ENCODE data around the gene EXD3. TPM values are rescaled to one million over a fixed set of nuclear protein-coding genes. Genes with fewer than 3 reads are reported as not detected.

Gene EXD3
- total RNA-seq, 1 donor from 2014 or later: 12.6 TPM

DNA sequence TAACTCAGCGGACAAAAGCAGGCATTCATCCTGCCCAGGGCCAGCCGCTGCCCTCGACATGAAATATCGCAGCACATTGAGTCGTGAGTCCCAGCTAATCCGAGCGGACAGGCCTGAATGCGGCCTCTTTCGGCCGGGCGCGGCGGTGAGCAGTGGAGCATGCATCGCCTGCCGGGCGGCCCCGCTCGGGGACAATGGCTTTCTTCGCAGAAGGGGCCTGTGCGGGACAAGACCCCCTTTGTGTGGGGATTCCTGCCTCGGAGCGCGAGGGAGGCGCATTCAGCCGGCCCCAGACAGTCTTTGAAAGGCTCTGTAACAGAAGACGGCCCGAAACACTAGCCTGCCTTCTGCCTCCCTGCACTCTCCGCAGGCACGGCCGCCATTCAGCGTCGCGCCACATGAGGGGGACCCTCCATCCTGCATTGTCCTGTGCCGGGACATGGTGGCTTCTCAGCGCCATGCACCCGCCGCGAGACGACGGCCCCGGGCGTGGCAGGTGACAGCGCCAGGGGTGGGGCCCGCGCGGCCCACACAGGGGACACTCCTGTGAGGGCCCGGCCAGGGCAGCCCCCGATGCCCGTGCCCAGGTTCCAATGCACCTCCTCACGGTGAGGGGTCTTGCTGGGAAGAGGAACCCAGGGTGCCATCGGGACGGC, 52.0 kb downstream of the EXD3 start:
- DNase-seq (ENCODE audit: low spot score in 2 of 2) (peak; percentile 64 to 78), FAIRE-seq (no peak)

DNA sequence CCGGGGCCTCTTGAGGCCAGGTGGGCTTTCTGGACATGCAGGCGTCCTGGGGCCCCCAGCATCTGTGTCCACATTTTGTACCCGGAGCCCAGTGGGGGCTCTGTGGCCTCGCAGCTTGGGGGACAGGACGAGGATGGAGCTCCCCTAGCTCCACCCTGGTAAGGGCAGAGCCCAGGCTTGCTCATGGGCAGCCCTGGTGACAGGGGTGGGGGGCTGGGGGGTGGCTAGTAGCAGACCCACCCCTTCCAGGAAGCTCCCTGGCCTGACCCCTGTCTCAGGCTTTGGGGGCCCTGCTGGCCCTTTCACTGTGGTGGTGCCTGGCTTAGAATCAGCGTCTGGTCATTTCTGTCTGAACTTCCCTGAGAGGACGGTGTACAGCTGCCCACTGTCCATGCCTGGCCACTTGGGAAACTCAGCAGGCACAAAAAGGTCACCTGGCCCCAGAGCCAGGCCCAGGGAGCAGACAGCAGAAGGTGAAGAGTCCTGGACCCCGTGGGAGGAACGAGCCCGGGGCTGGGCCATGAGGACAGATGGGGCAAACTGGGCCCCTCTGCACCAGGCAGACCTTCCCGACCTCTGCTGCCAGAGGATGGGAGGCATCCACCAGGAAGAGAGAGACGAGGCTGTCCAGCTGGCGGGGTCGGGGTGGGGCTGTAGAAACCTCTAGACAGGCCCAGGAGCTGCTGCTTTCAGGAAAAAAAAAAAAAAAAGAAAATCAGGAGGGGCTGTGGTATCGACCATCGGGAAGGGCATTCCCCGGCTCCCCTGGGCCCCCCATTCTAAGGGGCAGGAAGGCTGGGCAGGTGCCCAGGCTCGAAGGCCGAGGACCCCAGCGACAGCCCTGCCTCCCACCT, 52.8 kb downstream of the EXD3 start:
- FAIRE-seq (no peak), DNase-seq (ENCODE audit: low spot score in 2 of 2) (no peak)

DNA sequence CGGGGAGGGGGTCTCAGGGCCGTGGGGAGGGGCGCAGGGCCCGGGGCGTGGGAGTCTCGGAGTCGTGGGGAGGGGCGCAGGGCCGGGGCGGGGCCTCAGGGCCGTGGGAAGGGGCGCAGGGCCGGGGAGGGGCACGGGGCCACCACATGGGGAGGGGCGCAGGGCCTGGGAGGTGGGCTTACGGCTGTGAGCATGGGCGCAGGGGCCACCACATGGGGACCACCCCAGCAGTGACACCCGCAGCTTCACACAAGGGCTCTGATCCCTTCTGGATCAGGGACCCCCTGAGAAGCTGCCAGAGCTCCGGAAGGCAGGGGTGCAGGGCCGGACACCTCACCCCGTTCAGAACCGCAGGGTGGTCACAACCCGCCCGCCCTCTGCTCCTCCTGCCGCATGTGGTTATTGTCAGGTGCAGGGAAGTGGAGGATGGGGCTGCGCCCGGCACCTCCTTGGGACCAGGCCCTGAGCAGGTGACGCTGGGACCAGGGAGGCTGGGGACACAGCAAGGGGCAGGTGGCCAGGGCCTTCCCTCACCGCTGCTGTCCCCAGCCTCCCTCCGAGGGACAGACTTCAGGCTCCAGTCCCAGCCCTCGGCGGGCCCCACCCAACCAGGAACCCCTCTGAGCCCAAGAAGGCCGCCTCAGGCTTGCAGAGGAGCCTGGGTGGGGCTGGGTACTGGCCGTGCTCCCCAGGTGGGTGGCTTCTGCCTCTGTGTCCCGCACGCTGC, 53.7 kb downstream of the EXD3 start:
- no peak for FAIRE-seq
- peak in 1 of 2 donors; percentile 29 for DNase-seq (ENCODE audit: low spot score in 2 of 2)

DNA sequence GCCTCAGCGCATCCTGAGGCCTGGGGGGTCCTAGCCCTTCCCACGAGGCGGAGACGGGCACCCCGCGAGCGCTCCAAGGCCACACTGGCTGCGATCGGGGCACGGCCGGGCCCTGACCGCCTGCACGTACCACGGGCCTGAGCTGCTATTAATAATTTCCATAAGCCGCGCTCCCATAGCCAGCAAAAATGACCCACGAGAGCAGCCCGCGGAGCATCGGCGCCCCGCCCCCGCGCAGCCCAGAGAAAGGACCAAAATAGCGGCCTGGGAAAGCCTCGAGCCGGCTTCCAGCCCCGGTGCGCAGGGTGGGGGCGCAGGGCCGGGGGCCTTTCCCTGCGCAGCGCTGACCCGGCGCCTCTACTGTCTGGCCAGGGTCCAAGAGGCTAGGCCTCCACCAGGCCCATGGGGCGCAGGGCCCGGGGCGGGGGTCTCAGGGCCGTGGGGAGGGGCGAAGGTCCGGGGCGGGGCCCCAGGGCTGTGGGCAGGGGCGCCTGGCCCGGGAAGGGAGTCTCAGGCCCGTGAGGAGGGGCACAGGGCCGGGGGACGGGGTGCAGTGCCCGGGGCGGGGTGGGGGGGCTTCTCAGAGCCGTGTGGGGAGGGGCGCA, 54.4 kb downstream of the EXD3 start:
- DNase-seq (ENCODE audit: low spot score in 2 of 2): peak; percentile 44 to 58
- no peak for FAIRE-seq

DNA sequence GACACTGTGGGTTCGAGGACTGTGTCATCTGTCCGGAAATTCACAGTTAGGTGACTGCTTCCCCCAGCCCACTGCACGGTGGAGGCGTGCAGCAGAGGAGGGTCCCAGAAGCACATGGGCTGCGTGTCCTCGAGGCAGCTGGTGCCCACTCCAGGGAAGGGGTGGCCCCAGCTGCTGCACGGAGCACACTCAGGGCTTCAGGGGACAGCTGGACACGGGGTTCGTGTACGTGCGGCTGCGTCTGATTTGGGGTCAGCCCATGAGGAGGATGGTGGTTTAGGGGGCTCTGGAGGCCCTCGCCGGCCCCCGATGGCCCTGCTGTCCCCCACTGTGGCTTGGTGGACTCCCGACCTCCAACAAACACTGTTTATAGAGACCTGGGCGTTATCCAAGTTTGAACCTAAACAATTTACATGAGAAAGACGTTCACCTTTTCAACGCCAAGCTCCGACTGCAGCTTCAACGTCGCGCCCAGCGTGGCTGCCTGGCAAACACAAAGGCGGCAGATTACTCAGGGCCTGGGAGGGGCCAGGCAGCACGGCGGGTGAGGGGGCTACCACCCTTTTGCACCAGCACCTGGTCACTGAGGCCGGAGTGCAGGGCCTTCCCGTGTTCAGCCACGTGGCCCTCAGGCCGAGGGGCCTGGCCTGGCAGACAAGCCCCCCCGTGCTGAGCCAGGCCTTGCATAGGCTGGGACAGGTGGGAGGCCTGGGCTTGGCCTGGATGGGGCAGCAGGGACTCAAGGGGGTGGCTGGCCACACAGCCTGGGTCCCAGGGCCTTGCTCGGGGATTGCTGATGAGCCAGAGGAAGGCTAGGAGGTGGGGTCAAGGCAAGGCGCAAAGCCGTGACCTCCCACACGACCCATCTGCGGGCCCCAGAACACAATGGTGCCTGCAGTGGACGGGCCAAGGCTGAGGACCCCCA, 55.2 kb downstream of the EXD3 start:
- no peak for DNase-seq (ENCODE audit: low spot score in 2 of 2)
- no peak for FAIRE-seq

DNA sequence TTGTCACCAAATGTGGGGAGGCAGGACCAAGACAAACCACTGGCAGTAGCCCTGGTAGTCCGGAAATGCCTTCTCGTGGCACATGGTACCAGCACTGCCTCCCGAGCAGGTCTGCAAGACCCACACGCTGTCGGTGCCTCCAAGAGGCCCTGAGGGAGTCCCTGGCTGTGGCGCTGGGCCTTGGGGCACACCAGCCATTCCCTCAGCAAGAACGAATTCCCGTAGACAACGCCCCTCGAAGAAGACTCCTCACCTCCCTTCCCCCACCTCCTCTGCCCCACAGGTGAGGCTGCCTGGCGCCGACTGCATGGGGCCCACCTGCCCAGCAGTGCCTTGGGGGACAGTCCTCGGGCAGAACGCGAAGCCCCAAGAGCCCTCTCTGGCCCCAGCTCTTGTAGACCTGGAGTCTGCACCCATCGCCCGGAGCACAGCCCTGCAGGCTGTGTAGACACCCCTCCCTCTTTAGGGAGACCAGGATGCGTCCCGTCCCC, 56.0 kb downstream of the EXD3 start:
- FAIRE-seq: no peak
- DNase-seq (ENCODE audit: low spot score in 2 of 2): no peak

DNA sequence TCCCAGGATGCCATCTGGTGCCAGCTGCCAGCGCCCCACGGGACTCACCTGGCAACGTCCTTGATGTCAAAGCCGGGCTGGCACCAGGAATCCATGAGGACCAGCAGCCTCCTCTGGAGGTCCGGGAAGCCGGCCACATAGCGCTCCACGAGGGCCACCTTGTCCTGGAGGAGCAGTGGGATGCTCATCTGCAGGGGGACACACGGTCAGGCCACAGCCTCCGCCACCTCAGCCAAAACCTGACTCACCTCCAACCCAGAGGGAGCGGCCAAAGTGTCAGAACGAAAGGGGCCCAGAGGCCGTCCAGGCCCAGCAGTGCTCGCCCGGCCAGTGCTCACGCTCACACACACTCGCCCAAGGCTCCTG, 56.5 kb downstream of the EXD3 start:
- DNase-seq (ENCODE audit: low spot score in 2 of 2) (no peak), FAIRE-seq (no peak)

DNA sequence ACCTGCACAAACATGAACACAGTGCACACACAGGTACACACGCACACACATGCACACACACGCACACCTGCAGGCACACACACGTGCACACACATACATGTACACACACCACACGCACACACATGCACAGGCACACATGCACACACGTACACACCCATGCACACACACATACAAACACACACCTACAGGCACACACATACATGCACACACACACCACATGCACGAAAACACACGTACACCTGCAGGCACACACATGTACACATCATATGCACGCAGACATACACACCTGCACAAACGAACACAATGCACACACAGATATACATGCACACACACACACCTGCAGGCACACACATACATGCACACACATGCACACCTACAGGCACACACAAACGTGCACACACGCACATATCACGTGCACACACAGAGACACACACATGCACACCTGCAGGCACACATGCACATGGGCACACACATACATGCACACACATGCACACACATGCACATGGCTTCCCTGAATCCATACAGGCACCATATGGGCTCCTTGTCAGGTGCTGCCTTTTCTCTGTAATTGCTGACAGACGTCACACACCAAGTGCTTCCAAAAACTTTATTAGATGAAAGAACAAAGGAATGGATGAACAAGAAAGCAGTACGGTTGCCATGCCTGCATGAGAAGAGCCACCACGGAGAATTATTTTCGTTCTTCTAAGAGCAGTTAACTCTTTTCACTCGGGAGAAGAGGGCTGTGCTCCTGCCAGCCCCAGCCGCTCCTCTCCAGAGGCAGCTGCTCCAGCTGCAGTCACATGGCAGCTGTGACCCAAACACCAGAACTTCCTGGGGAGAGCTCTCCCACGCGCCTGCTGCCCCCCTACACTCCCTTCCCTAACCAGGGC, 57.2 kb downstream of the EXD3 start:
- DNase-seq (ENCODE audit: low spot score in 2 of 2) (no peak), FAIRE-seq (no peak)

DNA sequence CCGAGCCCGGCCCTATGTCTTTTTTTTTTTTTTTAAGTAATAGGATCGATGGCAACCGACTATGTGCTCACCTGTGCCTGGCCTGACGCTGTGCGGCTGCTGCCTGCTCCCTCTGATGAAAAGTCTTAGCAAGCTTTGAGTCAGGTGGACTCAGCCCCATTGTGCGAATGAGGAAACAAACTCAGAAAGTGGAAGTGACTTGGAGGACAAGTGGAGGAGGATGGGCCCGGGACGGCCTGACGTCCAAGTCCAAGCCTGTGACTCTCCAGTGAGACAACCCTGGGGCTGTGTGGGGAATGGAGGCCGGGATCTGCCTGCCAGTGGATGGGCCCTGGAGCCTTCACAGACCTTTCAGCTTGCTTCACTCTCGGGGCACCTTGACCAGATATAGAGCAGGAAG, 57.9 kb downstream of the EXD3 start:
- no peak for DNase-seq (ENCODE audit: low spot score in 2 of 2)
- FAIRE-seq: no peak

DNA sequence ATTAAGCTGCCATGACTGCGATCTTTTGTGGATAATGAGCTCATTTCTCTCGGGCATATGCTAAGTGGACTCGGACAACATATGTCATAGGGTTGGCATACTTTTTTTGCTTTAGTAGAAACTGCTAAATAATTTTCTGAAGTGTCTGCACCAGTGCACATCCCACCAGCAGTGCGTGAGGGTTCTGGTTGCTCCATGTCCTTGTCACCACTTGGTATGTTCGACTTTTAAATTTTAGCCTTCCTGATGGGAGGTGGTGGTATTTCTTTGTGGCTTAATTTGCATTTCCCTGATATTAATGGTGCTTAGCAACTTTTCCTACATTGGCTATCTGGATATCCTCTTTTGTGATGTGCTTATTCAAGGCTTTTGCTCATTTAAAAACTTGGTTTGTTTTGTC, 63.1 kb downstream of the EXD3 start:
- FAIRE-seq (no peak), DNase-seq (ENCODE audit: low spot score in 2 of 2) (no peak)

DNA sequence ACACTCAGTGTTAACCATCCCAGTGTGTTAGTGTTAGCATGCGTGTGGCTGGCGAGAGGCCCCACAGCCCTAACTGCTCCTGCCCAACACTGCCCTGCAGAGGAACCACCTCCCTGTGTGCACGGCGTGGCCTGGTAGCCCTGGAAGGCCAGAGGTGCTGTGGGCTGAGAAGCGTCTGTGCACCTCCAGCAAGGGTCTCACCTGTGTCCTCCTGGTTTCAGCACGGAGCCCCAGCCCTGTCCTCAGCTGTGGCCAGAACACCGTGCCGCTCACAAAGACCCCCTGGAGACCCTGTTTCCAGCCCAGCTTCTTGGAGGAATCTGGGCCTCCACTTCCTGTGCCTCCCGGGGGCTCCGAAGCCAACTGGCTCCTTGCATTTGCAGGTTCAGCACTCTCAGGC, 64.8 kb downstream of the EXD3 start:
- no peak for FAIRE-seq
- no peak for DNase-seq (ENCODE audit: low spot score in 2 of 2)

DNA sequence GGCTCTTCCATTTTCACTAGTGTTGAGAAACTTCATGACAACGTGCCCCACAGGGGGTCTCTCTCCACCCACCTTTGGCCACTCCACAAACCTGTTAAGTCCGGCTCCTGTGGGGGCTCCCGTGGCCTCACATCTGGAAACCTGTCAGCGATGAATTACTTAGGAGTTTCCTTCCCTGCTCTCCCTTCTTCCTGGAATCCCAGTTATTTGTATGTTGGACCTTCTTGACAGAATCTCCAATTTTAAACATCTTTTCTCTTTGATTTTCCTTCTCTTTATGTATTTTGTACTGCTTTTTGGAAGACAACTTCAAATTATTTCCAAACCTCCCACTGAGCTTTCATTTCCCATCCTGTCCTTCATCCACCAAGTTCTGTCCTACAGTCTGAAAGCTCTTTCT, 65.8 kb downstream of the EXD3 start:
- no peak for DNase-seq (ENCODE audit: low spot score in 2 of 2)
- no peak for FAIRE-seq

DNA sequence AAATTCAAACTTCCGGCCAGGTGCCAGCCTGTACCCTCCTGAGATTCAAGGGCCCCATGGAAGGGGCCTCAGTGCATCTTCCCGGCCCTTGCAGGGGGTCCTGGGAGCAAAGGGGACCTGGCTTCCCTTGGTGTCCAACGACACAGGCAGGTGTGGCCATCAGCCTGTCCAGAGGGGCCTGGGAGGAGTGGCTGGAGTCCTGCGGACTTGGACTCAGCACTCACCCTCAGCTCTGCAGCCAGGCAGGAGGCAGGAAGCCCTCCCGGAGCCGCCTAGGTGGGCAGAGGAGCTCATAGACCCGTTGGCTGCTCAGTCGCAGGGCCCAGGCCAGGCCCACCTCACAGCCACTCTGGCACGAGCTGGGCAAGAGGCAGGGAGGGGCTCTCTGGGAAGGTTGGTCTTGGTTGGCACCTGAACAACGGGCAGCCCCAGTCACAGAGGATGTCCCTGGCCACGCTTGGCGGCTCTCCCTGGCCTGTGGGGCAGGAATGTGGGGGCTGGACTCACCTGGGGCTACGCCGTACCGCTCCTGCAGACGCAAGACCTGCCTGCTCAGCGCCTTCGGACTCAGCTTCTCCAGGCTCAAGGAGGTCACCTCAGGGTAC, 67.1 kb downstream of the EXD3 start:
- DNase-seq (ENCODE audit: low spot score in 2 of 2) (no peak), FAIRE-seq (no peak)

DNA sequence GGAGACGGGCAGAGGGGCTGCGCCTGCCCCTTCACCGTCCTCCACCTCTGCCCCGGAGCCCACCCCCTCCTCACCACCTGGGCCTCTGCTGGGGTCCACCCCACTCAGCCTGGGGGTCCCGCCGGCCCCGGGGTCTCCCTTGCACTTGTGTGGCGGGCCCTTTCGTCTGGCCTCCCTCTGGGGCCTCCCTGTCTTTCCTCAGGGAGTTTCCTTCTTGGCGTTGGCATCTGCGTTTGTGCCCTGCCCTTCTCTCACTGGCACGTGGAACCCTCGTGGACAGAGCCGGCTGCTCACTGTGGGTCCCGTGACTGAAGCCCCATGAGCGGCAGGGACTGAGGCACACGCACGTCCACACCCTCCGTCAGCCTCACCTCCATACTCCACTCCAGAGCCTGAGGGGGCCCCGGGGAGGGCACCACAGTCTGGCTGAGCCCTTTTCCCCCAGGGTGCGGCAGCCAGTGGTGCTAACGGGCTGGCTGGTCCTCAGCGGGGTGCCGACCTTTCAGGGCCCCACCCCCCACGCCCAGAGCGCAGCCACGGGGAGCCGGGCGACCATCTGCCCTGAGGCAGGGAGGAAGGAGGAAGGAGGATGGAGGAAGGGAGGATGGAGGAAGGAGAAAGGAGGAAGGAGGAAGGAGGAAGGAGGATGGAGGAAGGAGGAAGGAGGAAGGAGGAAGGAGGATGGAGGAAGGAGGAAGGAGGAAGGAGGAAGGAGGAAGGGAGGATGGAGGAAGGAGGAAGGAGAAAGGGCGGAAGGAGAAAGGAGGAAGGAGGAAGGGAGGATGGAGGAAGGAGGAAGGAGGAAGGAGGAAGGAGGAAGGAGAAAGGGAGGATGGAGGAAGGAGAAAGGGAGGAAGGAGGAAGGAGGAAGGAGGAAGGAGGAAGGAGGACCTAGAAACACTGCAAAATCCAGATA, 67.9 kb downstream of the EXD3 start:
- DNase-seq (ENCODE audit: low spot score in 2 of 2): no peak
- FAIRE-seq: no peak

DNA sequence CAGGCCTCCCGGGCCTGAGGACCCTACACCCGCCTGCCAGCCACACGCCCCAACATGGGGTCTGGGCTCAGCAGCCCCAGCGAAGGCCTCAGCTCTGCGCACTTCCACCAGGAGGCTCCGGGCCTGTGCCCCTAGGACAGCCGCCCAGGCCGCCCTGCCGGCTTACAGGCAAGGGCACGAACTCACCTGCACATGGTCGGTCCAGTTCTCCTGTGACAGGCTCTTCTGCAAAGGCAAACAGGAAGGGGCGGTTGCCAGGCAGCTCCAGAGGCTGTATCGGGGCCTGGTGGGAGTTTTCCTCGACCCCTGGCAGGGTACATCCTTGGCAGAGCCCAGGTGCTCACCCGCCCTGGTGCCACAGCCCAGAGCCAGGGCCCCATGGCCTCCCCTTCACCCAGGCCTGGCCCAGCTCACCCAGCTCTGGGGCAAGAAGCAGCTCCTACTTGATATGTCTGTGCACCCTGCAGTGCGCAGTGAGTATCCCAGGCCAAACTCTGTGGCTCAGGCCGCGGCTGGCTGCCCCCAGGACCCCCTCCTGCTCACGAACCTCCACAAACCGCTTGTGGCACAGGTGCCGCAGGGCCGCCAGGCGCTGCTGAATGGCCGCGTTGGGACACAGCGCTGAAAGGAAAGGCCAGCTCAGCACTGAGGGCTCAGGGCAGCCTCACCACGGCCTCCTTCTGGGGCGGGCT, 68.7 kb downstream of the EXD3 start:
- DNase-seq (ENCODE audit: low spot score in 2 of 2) (no peak), FAIRE-seq (no peak)

DNA sequence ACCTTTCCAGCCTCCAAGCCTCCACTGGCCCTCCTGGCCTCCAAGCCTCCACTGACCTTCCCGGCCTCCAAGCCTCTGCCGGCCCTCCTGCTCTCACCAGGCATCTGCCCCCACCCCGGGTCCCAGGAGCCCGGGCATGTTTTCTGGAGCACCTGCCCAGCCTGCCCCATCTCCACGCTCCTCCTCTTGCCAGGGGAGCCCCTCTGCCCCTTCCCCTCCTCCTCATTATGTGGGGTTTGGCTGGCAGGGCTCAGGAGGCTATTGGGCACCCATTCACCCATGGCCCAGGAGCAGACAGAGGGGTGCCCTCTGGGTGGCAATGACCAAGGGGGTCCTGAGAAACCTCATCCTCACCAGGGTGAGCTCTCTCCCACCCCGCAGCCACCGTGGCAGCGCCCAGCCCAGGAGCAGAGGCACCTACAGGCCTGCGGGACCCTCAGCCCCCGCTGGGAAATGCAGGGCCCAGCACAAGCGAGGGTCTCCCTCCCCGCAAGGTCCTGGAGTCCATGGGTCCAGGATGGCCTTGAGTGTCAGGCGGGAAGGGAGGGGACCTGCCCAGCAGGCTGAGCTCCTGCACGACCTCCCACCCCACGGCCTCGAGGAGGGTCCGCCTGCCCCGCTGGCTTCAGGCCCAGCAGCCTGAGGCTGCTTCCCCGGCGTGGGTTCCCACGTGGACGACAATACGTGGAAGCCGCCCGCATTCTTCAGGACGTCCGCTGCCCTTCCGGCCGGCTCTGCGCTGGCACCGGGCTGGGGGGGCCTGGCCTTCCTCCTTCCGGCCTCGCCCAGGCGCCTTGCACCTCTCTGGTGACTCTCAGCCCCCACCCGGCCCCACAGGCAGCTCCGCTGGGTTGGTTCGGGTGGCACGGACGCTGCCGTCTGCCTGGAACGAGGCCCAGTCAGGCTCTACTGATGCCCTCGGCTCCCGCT, 69.5 kb downstream of the EXD3 start:
- no peak for FAIRE-seq

More for the DNA sequence above, 69.5 kb downstream of the EXD3 start:
- DNase-seq (ENCODE audit: low spot score in 2 of 2): no peak
